A673 (cell line): ENCODE results near the gene ANTKMT.

Experiments
- EZH2 ChIP-seq: fragments of 200-600 bp; sonication (generic); IDR thresholded peaks from 2 replicates; pipeline ENCODE4 v1.6.1; 2017; ENCODE audit warnings: borderline replicate concordance, low read depth, mild to moderate bottlenecking, mixed read lengths, antibody characterized with exemption, low read length; ENCODE audit not compliant: poor library complexity, severe bottlenecking
- TF ChIP-seq, protein P1 (sequence below): fragments of 300-800, 200-600 bp; sonication (generic); conservative IDR thresholded peaks from 2 replicates; pipeline ENCODE4 v1.5.1; 2017; ENCODE audit warnings: low read depth, mild to moderate bottlenecking, antibody characterized with exemption, low read length, moderate library complexity, mixed read lengths

DNA sequence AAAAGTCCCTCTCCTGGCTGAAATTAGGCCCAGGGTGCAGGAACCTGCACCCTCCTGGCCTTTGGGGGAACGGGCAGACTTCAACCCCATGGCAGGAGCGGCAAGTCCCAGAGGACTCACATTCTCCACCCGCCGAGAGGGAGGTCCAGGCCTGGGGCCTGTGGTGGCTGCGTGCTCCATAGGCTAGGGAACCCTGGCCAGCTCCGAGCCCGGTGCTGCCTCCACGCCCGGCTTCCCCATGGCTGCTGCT lies 5.2 kb downstream of the ANTKMT start:
- TF ChIP-seq, protein P1, sequence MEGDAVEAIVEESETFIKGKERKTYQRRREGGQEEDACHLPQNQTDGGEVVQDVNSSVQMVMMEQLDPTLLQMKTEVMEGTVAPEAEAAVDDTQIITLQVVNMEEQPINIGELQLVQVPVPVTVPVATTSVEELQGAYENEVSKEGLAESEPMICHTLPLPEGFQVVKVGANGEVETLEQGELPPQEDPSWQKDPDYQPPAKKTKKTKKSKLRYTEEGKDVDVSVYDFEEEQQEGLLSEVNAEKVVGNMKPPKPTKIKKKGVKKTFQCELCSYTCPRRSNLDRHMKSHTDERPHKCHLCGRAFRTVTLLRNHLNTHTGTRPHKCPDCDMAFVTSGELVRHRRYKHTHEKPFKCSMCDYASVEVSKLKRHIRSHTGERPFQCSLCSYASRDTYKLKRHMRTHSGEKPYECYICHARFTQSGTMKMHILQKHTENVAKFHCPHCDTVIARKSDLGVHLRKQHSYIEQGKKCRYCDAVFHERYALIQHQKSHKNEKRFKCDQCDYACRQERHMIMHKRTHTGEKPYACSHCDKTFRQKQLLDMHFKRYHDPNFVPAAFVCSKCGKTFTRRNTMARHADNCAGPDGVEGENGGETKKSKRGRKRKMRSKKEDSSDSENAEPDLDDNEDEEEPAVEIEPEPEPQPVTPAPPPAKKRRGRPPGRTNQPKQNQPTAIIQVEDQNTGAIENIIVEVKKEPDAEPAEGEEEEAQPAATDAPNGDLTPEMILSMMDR: no peak
- no peak for TF ChIP-seq EZH2
